HG02970 (cell line): ENCODE results near the gene HOXD4.

Experiments
- ATAC-seq: cut with Tn5 transposase; IDR thresholded peaks from one replicate; pipeline ENCODE4 v1.9.1; 2021; ENCODE audit warnings: mild to moderate bottlenecking, moderate library complexity, moderate number of reproducible peaks; ENCODE audit not compliant: unreplicated experiment, low FRiP score

The HOXD4 gene

GRCh38 chr2:176155356-176156044 is 4.2 kb downstream of the HOXD4 start:
- ATAC-seq = no peak

DNA sequence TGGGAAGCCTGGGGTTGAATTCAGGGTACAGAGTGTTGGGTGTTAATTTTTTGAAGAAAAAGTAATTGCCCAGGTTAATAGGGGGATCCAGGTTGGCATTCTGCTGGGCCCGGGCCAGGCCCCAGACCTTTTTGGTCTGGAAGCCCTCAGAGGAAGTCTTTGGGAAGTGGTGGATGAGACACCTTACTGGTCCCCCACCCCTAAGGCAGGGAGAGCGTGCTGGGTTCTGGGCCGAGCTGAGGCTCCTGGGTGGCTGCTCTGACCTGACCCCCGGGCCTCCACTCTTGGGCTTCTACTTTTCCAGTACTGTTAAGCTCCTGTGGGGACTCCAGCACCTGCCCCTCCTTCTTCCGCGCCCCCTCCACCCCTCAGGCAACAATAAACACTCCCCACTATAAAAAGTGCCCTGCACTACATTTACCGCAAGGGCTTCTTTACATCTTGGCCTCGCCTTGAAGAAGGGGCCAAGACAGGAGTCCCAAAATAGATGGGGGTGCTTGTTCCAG is 5.0 kb downstream of the HOXD4 start:
- ATAC-seq = no peak

DNA sequence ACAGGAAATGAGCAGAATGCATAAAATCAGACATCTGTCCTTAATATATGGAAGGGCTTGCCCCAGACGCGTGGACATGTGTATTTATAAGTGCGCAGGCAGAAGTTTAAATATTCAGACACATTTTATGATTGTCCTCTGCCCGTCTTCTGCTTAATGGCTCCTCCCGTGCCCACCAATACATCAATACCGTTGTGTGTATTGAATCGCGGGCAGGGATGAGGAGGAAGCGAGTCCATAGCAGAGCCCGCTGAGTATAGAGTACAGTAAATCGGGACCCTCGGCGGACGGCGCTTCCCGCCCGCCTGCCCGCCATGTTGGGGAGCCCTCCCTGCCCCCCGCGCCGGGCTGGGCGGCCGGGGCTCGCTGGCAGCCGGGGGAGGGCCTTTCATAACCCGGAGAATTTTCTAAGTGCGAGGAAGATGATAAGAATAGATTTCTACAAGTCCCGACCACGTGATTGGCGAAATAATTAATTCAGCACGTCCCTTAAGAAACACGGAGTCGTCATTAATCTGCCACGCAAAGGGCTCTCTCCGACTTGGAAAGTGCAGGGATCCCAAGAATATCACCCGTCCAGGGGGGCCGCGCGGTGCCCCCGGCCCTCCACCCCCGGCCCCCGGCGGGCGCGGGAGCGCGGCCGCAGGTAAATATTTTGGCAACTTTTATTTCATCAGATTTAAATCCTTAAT is 5.6 kb downstream of the HOXD4 start, which contains the start of gene HOXD3:
Gene HOXD3, plus strand, starts transcription at position 501 of the 692 bp plus-strand sequence. CDS start 11,808 bp downstream, outside the sequence.
- ATAC-seq = no peak

GRCh38 chr2:176157499-176158185 is 6.3 kb downstream of the HOXD4 start:
- ATAC-seq = no peak

GRCh38 chr2:176158186-176158591 is 6.8 kb downstream of the HOXD4 start:
- ATAC-seq = no peak

DNA sequence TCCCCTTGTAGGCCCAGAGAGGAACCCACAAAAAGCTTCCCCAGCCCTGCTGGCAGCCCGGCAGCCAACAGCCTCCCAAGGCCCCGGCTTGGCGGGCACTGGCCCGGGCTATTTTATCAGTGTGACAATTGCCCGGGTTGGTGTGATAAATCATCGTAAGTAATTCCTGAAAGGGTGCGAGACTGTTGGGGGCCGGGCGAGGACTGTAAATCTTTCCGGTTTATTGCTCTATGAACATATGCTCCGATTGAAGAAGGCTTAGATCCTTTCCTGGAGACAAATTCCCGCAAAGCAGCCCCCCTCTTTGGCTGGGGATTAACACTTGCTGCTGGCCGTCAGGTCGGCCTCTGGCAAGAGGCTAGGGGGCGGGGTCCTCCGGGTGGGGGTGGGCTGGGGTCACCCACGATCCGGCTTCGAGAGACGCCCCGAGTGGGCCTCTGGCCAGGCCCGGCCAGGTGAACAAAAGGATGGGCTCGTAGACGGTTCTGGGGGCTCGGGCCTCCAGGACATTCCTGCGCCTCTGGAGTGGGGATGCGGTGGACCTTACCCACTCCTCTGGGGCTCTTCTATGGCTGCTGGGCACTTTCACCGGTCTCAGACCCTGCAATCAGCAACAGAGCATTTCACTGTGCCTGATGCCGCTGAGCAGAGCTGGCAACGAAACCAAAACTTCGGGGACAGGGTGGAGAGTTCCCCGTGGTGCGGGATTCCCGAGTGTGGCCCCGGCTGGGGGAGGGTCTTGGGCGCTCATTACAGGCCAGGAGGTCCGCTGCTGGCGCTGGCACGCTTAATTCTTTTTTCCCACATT is 7.7 kb downstream of the HOXD4 start:
- ATAC-seq = no peak

DNA sequence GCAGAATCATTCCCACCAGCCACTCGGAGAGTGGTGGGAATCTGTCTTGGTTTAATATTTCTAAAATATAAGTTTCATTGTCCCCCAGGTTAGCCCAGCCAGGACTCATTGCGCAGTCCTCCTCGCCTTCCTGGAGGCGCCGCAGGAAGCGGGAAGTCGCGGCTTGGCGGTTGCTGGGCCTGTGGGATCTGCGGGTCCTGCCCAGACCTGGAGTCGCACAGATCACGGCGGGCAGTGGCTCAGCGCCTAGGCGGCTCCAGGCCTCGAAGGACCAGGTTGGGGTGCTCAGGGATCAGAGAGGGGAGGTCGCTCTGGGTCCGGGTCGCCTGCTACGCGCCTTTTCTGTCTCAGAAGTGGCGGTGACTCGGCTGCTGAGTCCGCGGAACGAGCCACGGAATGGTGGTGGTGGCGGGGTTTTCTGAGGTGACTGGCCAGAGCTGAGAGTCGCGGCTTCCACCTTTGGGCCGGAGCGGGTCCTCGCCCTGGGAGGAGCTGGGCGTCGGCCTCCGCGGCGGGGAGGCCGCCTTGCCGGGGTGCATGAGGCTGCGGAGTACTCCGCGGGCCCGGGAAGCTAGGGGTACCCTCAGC is 8.4 kb downstream of the HOXD4 start:
- ATAC-seq = no peak

DNA sequence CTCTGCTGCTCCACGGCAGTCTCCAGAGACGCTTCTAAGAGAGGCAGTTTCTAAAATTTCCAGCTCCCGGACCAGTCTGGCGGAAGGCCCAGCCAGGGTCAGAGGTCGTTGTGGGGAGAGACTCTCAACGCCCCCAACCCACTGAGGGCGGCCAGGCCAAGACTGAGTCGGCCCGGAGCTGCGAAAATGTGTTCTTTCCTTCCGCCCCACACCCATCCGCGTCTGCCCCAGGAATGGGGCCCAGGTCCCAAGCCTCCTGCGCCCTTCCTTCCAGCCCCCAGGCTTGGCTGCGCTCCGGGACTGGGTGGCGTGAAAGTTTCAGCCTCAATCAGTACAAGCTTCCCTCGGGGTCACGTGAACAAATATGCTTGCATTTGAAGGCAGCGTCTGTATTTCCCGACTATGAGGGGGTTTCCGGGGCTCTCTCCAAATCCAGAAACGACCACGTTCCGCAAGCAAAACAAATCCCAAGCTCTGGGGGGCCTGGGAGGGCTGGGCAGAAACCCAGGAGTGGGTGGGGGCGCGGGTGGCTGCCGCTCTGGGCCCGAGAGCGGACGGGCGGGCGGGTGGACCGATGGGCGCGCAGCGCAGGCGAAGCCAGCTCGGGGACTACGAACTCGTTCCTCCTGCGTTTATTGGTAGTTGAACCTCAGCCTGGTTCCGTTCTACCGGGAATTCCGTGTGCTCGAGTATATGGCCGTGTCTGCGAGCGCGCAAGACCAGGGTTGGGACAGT is 9.1 kb downstream of the HOXD4 start:
- no peak for ATAC-seq

DNA sequence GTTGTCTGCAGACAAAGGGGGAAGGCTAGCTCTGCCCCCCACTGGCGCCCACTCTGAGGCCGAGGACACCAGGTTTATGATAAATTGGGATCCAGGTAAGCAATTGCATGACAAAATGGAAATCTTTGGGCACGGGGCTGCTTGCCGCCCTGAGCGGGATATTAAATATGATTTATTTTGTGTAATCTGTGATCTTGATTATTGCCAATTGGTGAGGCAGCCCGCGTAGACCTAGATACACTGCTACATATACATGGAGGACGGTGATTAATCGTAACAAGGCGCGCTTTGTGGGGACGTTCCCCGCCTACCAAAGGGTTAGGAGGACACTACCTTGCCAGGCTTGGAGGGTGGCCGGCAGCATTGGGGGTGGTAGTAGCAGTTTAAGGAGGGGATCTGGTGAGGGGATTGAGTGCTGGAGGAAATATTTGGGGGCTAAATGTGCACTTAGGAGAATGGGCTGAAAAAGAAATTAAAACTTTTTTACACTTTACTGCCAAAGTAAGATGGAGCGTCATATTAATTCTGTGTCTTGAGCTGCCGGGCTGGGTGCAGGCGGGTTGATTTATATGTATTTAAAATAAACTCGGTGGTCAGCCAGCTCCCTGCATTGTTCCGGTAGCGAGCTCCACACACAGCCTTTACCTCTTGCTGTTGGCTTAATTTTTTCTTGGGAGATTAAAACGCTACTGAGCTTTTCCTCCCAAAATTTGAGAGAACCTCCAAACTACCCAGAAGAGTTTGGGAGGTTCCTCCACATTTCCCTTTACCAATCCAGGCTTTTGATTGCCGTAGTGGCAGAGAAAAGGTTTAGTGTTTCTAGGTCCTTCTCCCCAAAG is 9.9 kb downstream of the HOXD4 start:
- no peak for ATAC-seq

- ATAC-seq = no peak
Measured at GRCh38 chr2:176161825-176162626, 10.7 kb downstream of the HOXD4 start.

DNA sequence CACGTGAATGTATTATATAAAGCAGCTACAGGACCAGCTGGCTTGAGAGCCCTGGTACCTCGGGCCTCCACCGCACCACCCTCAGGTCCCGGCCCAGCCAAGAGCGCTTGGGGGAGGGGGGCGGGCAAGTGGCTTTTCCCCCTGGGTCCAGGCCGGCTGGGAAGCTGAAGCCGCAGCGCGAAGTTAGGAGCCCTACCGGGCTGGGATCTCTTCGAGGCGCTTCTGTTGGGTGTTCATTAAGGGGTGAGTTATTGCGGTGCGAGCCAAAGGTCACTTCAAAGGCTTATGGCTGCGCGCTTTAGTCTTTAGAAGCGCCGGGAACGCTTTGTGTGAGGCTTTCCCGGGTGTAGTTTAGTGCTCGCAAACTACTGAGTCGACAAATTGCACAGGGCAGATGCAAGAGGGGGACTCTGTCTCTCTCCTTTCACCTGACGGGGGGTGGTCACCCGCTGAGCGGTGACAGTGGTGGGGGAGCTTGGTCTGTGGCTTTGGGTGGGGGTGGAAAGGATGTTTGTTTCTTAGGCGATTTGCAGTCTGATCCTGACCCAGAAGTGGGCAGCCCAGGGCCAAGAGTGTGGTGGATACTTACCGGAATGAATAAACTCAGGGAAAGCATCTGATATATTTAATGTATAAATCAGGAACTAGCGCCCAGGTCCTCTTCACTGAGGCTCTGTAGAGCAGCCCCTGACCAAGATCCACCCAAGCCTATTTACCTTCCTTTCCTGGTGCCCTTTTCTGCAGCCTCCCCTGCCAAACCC is 11.7 kb downstream of the HOXD4 start:
- ATAC-seq = no peak

DNA sequence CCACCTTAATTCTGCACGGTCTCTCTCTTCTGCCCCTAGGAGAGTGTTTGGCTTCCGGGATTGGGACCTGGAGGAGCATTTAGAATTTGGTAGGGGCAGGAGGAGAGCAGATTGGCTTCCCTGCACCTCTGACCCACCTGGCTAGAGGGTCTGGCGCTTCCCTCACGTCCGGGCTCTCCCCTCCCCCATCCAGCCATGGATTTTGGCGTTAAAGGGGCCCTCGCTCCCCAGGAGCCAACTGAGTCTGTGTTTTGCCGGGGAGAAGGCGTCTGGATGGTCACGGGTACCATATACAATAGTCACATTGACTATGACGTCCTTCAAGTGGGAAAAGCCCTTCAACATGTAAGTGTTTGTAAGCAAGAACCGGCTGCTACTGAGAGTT is 12.3 kb downstream of the HOXD4 start:
- ATAC-seq = no peak

GRCh38 chr2:176164201-176164600 is 12.9 kb downstream of the HOXD4 start:
- ATAC-seq = no peak

GRCh38 chr2:176164611-176165369 is 13.4 kb downstream of the HOXD4 start:
- no peak for ATAC-seq

- no peak for ATAC-seq
Measured at GRCh38 chr2:176165370-176166050, 14.2 kb downstream of the HOXD4 start.

DNA sequence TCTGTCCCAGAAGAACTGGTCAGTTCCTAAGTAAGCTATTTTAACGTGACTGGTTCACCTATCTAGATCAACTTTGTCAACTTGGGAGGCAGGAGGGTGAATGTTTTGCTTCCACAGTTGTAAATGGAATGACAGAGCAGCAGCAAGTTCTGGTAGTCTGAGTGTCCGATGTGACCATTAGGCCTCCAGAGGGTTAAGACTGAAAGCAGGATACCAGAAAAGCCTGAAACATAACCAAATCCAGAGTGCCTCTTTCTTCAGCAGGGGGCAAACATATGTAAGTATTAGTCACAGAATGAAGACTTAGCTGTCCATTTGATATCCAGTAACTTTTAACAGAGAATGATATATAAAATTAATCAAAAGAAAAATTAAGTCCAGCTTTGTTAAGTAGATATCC is 14.9 kb downstream of the HOXD4 start:
- no peak for ATAC-seq
